Adrenal gland (tissue), 12 donors: ENCODE measurements around the gene TTLL10. TPM values are rescaled to one million over a fixed set of nuclear protein-coding genes. Genes with fewer than 3 reads are reported as not detected.

ENCODE experiments used
- DNase-seq, 7 donors: peaks; one replicate each; pipeline ENCODE4 v3.0.0-alpha.2; 2019 to 2020
- H3K27ac ChIP-seq, 5 donors: fragments of 200-600 bp; sonication (generic) in 4 of 5; 1 replicate in 3 of 5; 2 replicates in 2 of 5; pipeline versions ENCODE4 v1.5.1 to v1.8.0; 2016 to 2020; ENCODE audit warnings: mild to moderate bottlenecking in 1 of 5
- H3K27me3 ChIP-seq: fragments of 200-600 bp; 2 replicates; pipeline ENCODE4 v1.8.0; 2021
- H3K36me3 ChIP-seq, 2 donors: fragments of 200-600 bp; replicated peaks in 1 of 2; 1 replicate in 1 of 2; 2 replicates in 1 of 2; pipeline versions ENCODE4 v1.5.1 to v1.8.0; 2018 to 2022
- H3K4me1 ChIP-seq, 2 donors: fragments of 200-600 bp; replicated peaks in 1 of 2; 1 replicate in 1 of 2; 2 replicates in 1 of 2; pipeline versions ENCODE4 v1.5.1 to v1.8.0; 2018 to 2021
- H3K4me3 ChIP-seq, 4 donors: fragments of 200-600 bp; sonication (generic) in 3 of 4; one replicate each; pipeline ENCODE4 v1.5.1; 2016 to 2018
- H3K9me3 ChIP-seq, 3 donors: fragments of 200-600 bp; sonication (generic) in 1 of 3; replicated peaks in 1 of 3; 1 replicate in 2 of 3; 2 replicates in 1 of 3; pipeline versions ENCODE4 v1.5.1 to v1.8.0; 2016 to 2021
- POLR2A ChIP-seq, 2 donors: fragments of 450-650 bp; IDR thresholded peaks; one replicate each; pipeline ENCODE4 v1.6.1; 2017; ENCODE audit warnings: antibody characterized with exemption in 2 of 2, mild to moderate bottlenecking in 2 of 2, moderate library complexity in 1 of 2
- WGBS, 4 donors: extraction: QIAGEN DNeasy Blood & Tissue Kit in 2 of 4; methylation state at CpG; one replicate each; pipeline versions ENCODE4 v1.1.5 to v1.1.7; 2013 to 2017; 5-methylcytosine and 5-hydroxymethylcytosine counted together
- intact Hi-C, 2 donors: fragments of 100-400 bp; cut with DNase I; formaldehyde crosslinking; loops; one replicate each; pipeline versions ENCODE4 v1.14.1 to v1.15.0; 2022 to 2023
- polyA plus RNA-seq, 3 donors: library from polyadenylated mRNA; stranded (reverse); fragments of 200-250 nt in 2 of 3; fragments of 350-450 nt in 1 of 3; fragmentation: Illumina TruSeq in 1 of 3; extraction: RNeasy Lipid Tissue Mini Kit (QIAGEN cat#74804) in 1 of 3; gene quantifications; one replicate each; pipeline ENCODE4 v1.2.3, GENCODE V29; 2013 to 2014
- total RNA-seq, 9 donors: library from RNA; depleted of rRNA in 4 of 9; stranded (reverse); fragments of >200 nt in 4 of 9; fragments of 120-200 nt in 1 of 9; fragmentation: NEBNext Ultra II Directional in 1 of 9; extraction: Animal tissue kit (Norgen Biotek cat#: 25700) in 1 of 9; gene quantifications; one replicate each; pipeline versions ENCODE4 v1.1.0 to v1.2.4, GENCODE V29; 2013 to 2023
- TF ChIP-seq, protein P1 (sequence below), 6 experiments: fragments of 450-650 bp in 4 of 6; fragments of 200-600 bp in 2 of 6; sonication (generic) in 1 of 6; IDR thresholded peaks; 1 replicate in 5 of 6; 2 replicates in 1 of 6; pipeline versions ENCODE4 v1.5.1 to v1.8.0; 2016 to 2021; ENCODE audit warnings: antibody characterized with exemption in 6 of 6, mild to moderate bottlenecking in 2 of 6, moderate library complexity in 1 of 6
- donor health status: healthy with polysubstance abuse.
- donor health status: Bipolar disorder and iron deficiency.
- donor health status: DM: yes; HTN: yes; CAD: no.
- donor health status: DM: no; HTN: no; CAD: no.
- donor health status: DM: no; HTN: no; CAD: no.
- donor health status: DM: yes; HTN: yes; CAD: no.

The TTLL10 gene
- total and polyA plus RNA-seq, 12 donors = 0.32 to 0.44 TPM; not detected in 10

DNA sequence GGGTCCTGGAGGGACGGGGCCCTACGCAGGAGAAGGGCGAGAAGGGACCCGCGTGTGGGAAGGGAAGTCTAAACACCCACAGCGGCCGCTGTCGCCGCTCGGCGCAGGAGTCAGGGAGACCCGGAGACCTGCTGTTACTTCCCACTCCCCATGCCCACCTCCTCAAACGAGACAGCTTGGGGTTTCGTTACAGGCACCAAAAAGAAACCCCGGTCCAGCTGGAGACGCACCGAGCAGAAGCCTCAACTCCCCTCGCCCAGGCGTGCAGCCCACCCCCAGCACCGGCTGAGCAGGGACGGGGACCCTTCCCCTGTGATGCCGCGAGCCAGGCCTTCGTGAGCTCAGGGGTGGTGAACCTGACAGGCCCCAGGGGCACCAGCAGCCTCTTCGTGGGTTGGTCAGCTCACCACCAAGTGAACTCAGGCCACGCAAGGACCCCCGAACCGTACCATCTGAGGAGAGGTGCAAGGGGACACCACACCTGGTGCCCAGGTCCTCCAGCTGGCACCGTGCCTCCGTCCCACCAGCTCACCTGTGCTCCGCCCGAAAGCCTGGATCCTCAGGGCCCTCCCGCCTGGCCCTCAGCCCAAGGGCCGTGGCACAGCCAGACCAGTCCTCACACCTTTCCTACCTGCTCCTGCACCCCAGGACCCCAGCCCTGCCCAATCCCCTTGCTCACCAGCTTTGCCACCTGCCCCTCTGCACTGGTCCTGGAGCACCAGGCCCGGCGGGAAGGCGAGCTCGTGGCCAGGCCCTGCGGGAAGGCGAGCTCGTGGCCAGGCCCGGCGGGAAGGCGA lies 53.1 kb downstream of the TTLL10 start:
- H3K27ac ChIP-seq = no peak overlapping the region
- H3K4me3 ChIP-seq = no peak overlapping the region
- DNase-seq = no peak
- no peaks in the 10 kb centered on the region for H3K27me3 ChIP-seq
- H3K4me1 ChIP-seq = peaks cover 15 to 19% of the 10 kb centered on the region in 2 donors
- H3K36me3 ChIP-seq = peaks cover 0 to 59% of the 10 kb centered on the region in 2 donors
- TF ChIP-seq, protein P1, sequence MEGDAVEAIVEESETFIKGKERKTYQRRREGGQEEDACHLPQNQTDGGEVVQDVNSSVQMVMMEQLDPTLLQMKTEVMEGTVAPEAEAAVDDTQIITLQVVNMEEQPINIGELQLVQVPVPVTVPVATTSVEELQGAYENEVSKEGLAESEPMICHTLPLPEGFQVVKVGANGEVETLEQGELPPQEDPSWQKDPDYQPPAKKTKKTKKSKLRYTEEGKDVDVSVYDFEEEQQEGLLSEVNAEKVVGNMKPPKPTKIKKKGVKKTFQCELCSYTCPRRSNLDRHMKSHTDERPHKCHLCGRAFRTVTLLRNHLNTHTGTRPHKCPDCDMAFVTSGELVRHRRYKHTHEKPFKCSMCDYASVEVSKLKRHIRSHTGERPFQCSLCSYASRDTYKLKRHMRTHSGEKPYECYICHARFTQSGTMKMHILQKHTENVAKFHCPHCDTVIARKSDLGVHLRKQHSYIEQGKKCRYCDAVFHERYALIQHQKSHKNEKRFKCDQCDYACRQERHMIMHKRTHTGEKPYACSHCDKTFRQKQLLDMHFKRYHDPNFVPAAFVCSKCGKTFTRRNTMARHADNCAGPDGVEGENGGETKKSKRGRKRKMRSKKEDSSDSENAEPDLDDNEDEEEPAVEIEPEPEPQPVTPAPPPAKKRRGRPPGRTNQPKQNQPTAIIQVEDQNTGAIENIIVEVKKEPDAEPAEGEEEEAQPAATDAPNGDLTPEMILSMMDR (IDR thresholded peaks at IDR 0.05) = no peak
- TF ChIP-seq POLR2A (IDR thresholded peaks at IDR 0.05) = no peak
- intact Hi-C loops = no loop called here
- 93 to 98% (median 95%) methylated on average over 12 to 44 of the region's 44 CpGs for WGBS, 4 donors
- H3K9me3 ChIP-seq = no peaks in the 10 kb centered on the region

DNA sequence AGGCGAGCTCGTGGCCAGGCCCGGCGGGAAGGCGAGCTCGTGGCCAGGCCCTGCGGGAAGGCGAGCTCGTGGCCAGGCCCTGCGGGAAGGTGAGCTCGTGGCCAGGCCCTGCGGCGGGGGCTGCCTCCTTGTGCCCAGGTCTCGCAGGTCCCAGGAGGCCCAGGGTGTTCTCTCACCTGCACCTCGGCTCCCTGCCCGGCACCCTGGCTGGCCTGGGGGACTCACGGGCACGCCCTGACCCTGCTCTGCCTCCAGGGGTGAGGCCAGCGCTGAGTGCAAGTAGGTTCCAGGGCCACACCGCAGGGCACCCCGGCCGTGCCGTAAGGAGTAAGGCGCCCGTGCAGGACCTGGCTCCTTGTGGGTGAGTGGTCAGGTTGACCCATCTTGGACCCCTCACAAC lies 53.7 kb downstream of the TTLL10 start:
- DNase-seq = no peak
- Histone ChIP-seq H3K27me3 (no peaks in the 10 kb centered on the region), H3K36me3 (peaks cover 0 to 53% of the 10 kb centered on the region in 2 donors), H3K27ac (no peak overlapping the region), H3K9me3 (no peaks in the 10 kb centered on the region), H3K4me1 (peaks cover 15 to 19% of the 10 kb centered on the region in 2 donors), H3K4me3 (no peak overlapping the region)
- no peak for TF ChIP-seq POLR2A (IDR thresholded peaks at IDR 0.05)
- TF ChIP-seq, protein P1 (IDR thresholded peaks at IDR 0.05) = no peak
- intact Hi-C loops = no loop called here
- WGBS, 4 donors = 93 to 96% (median 95%) methylated on average over 8 to 25 of the region's 25 CpGs

DNA sequence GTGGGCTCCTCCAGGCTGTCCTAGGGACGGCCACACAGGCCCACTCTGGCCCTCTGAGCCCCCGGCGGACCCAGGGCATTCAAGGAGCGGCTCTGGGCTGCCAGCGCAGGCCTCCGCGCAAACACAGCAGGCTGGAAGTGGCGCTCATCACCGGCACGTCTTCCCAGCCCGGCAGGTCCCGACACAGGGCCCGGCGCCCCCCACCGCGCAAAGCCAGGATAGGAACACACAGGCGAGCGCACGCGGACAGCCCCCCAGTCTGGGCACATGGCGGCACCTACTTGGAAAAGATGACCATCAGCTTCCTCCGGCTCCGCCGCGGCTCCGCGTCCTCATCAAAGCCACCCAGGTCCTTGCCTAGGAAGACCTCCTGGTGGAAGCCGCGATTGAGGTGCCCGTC lies 54.5 kb downstream of the TTLL10 start:
- H3K27me3 ChIP-seq = no peaks in the 10 kb centered on the region
- H3K27ac ChIP-seq = no peak overlapping the region
- H3K9me3 ChIP-seq = no peaks in the 10 kb centered on the region
- peaks cover 0 to 45% of the 10 kb centered on the region in 2 donors for H3K36me3 ChIP-seq
- intact Hi-C loops = no loop called here
- TF ChIP-seq, protein P1 (IDR thresholded peaks at IDR 0.05) = no peak
- no peak for TF ChIP-seq POLR2A (IDR thresholded peaks at IDR 0.05)
- 96 to 98% (median 98%) methylated on average over 17 to 30 of the region's 30 CpGs; no CpG with 5 or more reads in 1 of the 4 donors for WGBS, 4 donors
- no peak overlapping the region for H3K4me3 ChIP-seq
- H3K4me1 ChIP-seq = peaks cover 21 to 26% of the 10 kb centered on the region in 2 donors
- DNase-seq = no peak

DNA sequence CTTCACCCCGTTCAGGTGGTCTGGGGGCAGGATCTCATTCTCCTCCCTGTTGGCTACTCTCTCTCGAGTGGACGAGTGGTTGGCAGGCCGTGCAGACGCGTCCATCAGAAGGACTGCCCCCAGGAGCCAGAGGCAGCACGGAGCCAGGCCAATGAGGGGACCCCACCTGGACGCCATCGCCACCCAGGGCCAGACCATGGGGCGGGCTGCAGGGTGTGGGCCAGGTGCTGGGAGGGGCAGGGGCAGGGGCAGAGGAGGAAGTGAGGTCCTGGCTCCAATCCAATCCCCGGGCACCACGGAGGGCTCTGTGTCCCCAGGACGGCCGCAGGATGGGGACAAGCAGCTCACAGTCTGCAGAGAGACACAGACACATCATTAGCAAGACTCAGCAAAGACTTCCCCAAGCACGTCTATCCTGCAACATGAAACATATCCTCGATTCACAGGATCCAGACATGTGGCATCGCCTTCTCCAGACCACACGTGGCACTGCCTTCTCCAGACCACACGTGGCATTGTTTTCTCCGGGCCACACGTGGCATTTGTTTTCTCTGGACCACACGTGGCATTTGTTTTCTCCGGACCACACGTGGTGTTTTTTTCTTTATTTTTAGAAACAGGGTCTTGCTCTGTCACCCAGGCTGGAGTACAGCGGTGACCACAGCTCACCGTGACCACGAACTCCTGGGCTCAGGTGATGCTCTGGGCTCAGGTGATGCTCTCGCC lies 55.1 kb downstream of the TTLL10 start:
- Histone ChIP-seq H3K27ac (no peak overlapping the region), H3K36me3 (peaks cover 0 to 40% of the 10 kb centered on the region in 2 donors), H3K27me3 (no peaks in the 10 kb centered on the region), H3K4me1 (peaks cover 21 to 30% of the 10 kb centered on the region in 2 donors), H3K4me3 (no peak overlapping the region), H3K9me3 (no peaks in the 10 kb centered on the region)
- DNase-seq = no peak
- 88 to 90% (median 88%) methylated on average over 19 to 28 of the region's 28 CpGs for WGBS, 4 donors
- TF ChIP-seq, protein P1 (IDR thresholded peaks at IDR 0.05) = no peak
- TF ChIP-seq POLR2A (IDR thresholded peaks at IDR 0.05) = no peak
- intact Hi-C loops = no loop called here
